H9 (cell line): ENCODE data around the gene TAF4. TPM values are rescaled to one million over a fixed set of nuclear protein-coding genes. Genes with fewer than 3 reads are reported as not detected.
A peak's percentile ranks its signal among the peaks of the same experiment; 100 is the strongest.

Experiments used
- DNase-seq: peaks from one replicate; pipeline ENCODE4 v3.0.0-alpha.2; 2017
- H2AFZ ChIP-seq: one replicate; pipeline ENCODE4 v1.6.1; 2013; ENCODE audit warnings: mild to moderate bottlenecking, low read length, control low read depth, moderate library complexity
- H2AK5ac ChIP-seq: 2 replicates; pipeline ENCODE4 v1.6.1; 2013; ENCODE audit warnings: low read length, control low read depth, mixed read lengths; ENCODE audit not compliant: insufficient read length
- H2BK120ac ChIP-seq: one replicate; pipeline ENCODE4 v1.6.1; 2013; ENCODE audit warnings: low read depth, mild to moderate bottlenecking, low read length, control low read depth, inconsistent platforms; ENCODE audit not compliant: poor library complexity, severe bottlenecking
- H2BK12ac ChIP-seq: 2 replicates; pipeline ENCODE4 v1.6.1; 2013; ENCODE audit warnings: low read length, control low read depth, mixed read lengths, low read depth; ENCODE audit not compliant: insufficient read length
- H2BK15ac ChIP-seq: 2 replicates; pipeline ENCODE4 v1.6.1; 2013; ENCODE audit warnings: low read depth, low read length, control low read depth
- H2BK20ac ChIP-seq: one replicate; pipeline ENCODE4 v1.6.1; 2013; ENCODE audit warnings: low read depth, mild to moderate bottlenecking, low read length, control low read depth, inconsistent platforms; ENCODE audit not compliant: poor library complexity, severe bottlenecking
- H2BK5ac ChIP-seq: 2 replicates; pipeline ENCODE4 v1.6.1; 2013; ENCODE audit warnings: low read length, control low read depth, mixed read lengths; ENCODE audit not compliant: insufficient read length
- H3K14ac ChIP-seq: 2 replicates; pipeline ENCODE4 v1.6.1; 2013; ENCODE audit warnings: low read length, control low read depth; ENCODE audit not compliant: insufficient read depth
- H3K18ac ChIP-seq: 2 replicates; pipeline ENCODE4 v1.6.1; 2013; ENCODE audit warnings: low read depth, mild to moderate bottlenecking, mixed read lengths, low read length, control low read depth; ENCODE audit not compliant: insufficient read length
- H3K23ac ChIP-seq: 2 replicates; pipeline ENCODE4 v1.6.1; 2013; ENCODE audit warnings: low read length, control low read depth, mixed read lengths, low read depth; ENCODE audit not compliant: insufficient read length
- H3K23me2 ChIP-seq: 2 replicates; pipeline ENCODE4 v1.6.1; 2013; ENCODE audit warnings: low read depth, mild to moderate bottlenecking, mixed read lengths, low read length, control low read depth; ENCODE audit not compliant: insufficient read length, poor library complexity, severe bottlenecking
- H3K27ac ChIP-seq: 2 replicates; pipeline ENCODE4 v1.5.1; 2013; ENCODE audit warnings: low read length, control low read depth, mixed read lengths, low read depth; ENCODE audit not compliant: insufficient read length
- H3K27me3 ChIP-seq: 2 replicates; pipeline ENCODE4 v1.6.1; 2013; ENCODE audit warnings: low read length, control low read depth, inconsistent platforms; ENCODE audit not compliant: insufficient read depth
- H3K4ac ChIP-seq: 2 replicates; pipeline ENCODE4 v1.6.1; 2013; ENCODE audit warnings: low read depth, mild to moderate bottlenecking, control low read depth, inconsistent platforms, low read length, moderate library complexity
- H3K4me1 ChIP-seq: 2 replicates; pipeline ENCODE4 v1.6.1; 2013; ENCODE audit warnings: low read length, control low read depth, inconsistent platforms; ENCODE audit not compliant: insufficient read depth
- H3K4me2 ChIP-seq: 2 replicates; pipeline ENCODE4 v1.6.1; 2013; ENCODE audit warnings: low read length, control low read depth, mixed read lengths; ENCODE audit not compliant: insufficient read length, insufficient read depth
- H3K56ac ChIP-seq: 2 replicates; pipeline ENCODE4 v1.6.1; 2013; ENCODE audit warnings: low read depth, mild to moderate bottlenecking, mixed read lengths, low read length, control low read depth; ENCODE audit not compliant: insufficient read length
- H3K79me1 ChIP-seq: 2 replicates; pipeline ENCODE4 v1.6.1; 2013; ENCODE audit warnings: low read depth, mild to moderate bottlenecking, moderate library complexity, low read length, control low read depth, inconsistent platforms; ENCODE audit not compliant: insufficient read depth, poor library complexity, severe bottlenecking
- H3K79me2 ChIP-seq: 2 replicates; pipeline ENCODE4 v1.6.1; 2013; ENCODE audit warnings: low read length, control low read depth, inconsistent platforms; ENCODE audit not compliant: insufficient read depth
- H3K9ac ChIP-seq: 2 replicates; pipeline ENCODE4 v1.6.1; 2013; ENCODE audit warnings: low read length, control low read depth, mixed read lengths; ENCODE audit not compliant: insufficient read length; ENCODE audit errors: extremely low read depth
- H3K9me3 ChIP-seq: one replicate; pipeline ENCODE4 v1.6.1; 2013; ENCODE audit warnings: low read depth, low read length, inconsistent platforms; ENCODE audit not compliant: control insufficient read depth
- H3T11ph ChIP-seq: one replicate; pipeline ENCODE4 v1.6.1; 2013; ENCODE audit warnings: mild to moderate bottlenecking, low read length, control low read depth, inconsistent platforms
- H4K20me1 ChIP-seq: one replicate; pipeline ENCODE4 v1.6.1; 2013; ENCODE audit not compliant: control insufficient read depth, insufficient read length, insufficient read depth
- H4K5ac ChIP-seq: 2 replicates; pipeline ENCODE4 v1.6.1; 2013; ENCODE audit warnings: low read depth, mild to moderate bottlenecking, mixed read lengths, low read length, control low read depth; ENCODE audit not compliant: insufficient read length
- H4K8ac ChIP-seq: replicated peaks from 2 replicates; pipeline ENCODE4 v1.6.1; 2013; ENCODE audit warnings: low read length, control low read depth, mixed read lengths, low read depth; ENCODE audit not compliant: insufficient read length
- H4K91ac ChIP-seq: 2 replicates; pipeline ENCODE4 v1.6.1; 2013; ENCODE audit warnings: low read depth, mild to moderate bottlenecking, moderate library complexity, mixed read lengths, low read length, control low read depth; ENCODE audit not compliant: insufficient read length
- H3K27ac Mint-ChIP-seq, 3 experiments: 2 replicates in 2 of 3; 3 replicates in 1 of 3; pipeline ENCODE4 v1.8.0; 2020 to 2021; ENCODE audit warnings: mixed read lengths in 3 of 3, mild to moderate bottlenecking in 1 of 3, moderate library complexity in 1 of 3
- H3K27me3 Mint-ChIP-seq: 2 replicates; pipeline ENCODE4 v1.8.0; 2021; ENCODE audit warnings: low read depth, mild to moderate bottlenecking, moderate library complexity, mixed read lengths
- H3K36me3 Mint-ChIP-seq, 3 experiments: 2 replicates in 2 of 3; 3 replicates in 1 of 3; pipeline ENCODE4 v1.8.0; 2020 to 2021; ENCODE audit warnings: low read depth in 3 of 3, mixed read lengths in 3 of 3; ENCODE audit not compliant: insufficient read depth in 1 of 3
- H3K4me1 Mint-ChIP-seq, 2 experiments: 2 replicates each; pipeline ENCODE4 v1.8.0; 2020; ENCODE audit warnings: mixed read lengths in 2 of 2
- H3K4me3 Mint-ChIP-seq, 2 experiments: 2 replicates in 1 of 2; 3 replicates in 1 of 2; pipeline ENCODE4 v1.8.0; 2020 to 2021; ENCODE audit warnings: mild to moderate bottlenecking in 2 of 2, mixed read lengths in 2 of 2, moderate library complexity in 1 of 2
- H3K9me3 Mint-ChIP-seq, 2 experiments: 2 replicates in 1 of 2; 3 replicates in 1 of 2; pipeline ENCODE4 v1.8.0; 2020; ENCODE audit warnings: mild to moderate bottlenecking in 2 of 2, mixed read lengths in 2 of 2, moderate library complexity in 1 of 2
- CTCF ChIP-seq: fragments of 200-600 bp; sonication (generic); conservative IDR thresholded peaks from 3 replicates; pipeline ENCODE4 v1.8.0; 2021; ENCODE audit warnings: antibody characterized with exemption, mild to moderate bottlenecking
- WGBS: extraction: QIAGEN DNeasy Blood & Tissue Kit; methylation state at CpG from one replicate; pipeline ENCODE4 v1.1.7; 2013; ENCODE audit warnings: missing lambda C conversion rate, low lambda C conversion rate, mixed read lengths; ENCODE audit not compliant: insufficient read length; ENCODE audit errors: extremely low coverage; 5-methylcytosine and 5-hydroxymethylcytosine counted together
- total RNA-seq: library from RNA; stranded (reverse); gene quantifications from 2 replicates; pipeline ENCODE4 v1.2.1, GENCODE V29; 2021

The TAF4 gene
- total RNA-seq, 1 experiment from 2014 or later: 30.8 TPM

DNA sequence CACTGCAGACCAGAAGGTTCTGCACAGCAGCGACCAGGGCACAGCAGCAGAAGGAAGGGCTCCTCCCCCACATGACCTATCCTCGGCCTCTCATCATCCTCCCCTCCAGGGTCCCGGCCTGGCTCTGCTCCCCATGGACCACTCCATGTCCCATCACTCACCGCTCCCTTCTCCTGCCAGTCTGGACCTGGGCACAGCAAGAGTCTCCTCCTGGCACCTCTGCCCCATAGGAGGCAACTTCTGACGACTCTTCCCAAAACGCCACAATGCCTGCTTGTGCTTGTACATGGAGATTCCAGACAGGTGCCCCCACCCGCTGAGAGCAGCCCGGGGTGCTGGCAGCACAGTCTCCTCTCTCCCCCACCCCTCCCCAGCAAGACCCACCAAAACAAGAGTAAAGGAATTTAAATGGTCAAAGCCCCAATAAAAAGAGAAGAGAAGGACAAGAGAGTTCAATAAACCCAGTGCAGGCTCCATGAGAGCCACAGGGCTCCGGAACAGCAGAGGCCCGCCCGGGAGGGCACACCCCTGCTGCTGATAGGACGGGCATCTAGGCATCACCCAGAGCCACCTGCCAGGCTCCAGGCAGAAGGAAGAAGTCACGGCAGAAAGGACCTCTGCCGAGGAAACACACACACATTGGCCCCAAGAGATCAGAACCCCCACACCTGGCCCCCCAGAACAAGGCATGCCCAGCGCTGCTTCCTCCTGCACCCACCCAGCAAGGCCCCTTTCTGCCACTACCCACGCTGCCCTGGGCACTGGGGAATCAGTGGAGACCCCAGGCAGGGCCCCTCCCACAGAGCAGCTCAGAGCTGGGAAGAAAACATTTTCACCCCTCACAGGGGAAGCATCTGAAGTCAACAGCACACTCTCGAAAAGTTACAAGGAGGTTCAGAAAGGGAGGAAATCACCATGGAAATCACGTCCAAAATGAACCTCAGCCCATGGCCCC, 15.2 kb downstream of the TAF4 start:
- H3K18ac ChIP-seq: no peak overlapping the region
- H3K79me2 ChIP-seq: peaks cover 52% of the 10 kb centered on the region; the same call in 1 of the 2 replicates
- H3T11ph ChIP-seq: no peak overlapping the region
- no peak overlapping the region for H2BK5ac ChIP-seq
- H2BK120ac ChIP-seq: no peak overlapping the region
- no peaks in the 10 kb centered on the region for H3K27me3 ChIP-seq
- no peak overlapping the region for H3K4me2 ChIP-seq
- no peak for TF ChIP-seq CTCF
- H3K56ac ChIP-seq: no peak overlapping the region
- no peak overlapping the region for H2BK20ac ChIP-seq
- peak overlapping the region; percentile 68 to 84 (median 78); a peak in 5 of 7 replicates for H3K27ac Mint-ChIP-seq
- H3K4me1 ChIP-seq: no peaks in the 10 kb centered on the region; the same call in 1 of the 2 replicates
- H2AK5ac ChIP-seq: no peak overlapping the region
- H3K9ac ChIP-seq: no peak overlapping the region
- no peak overlapping the region for H3K27ac ChIP-seq
- peaks cover 7% of the 10 kb centered on the region for H4K20me1 ChIP-seq
- no peak overlapping the region for H4K91ac ChIP-seq
- H3K9me3 ChIP-seq: no peaks in the 10 kb centered on the region
- H3K23ac ChIP-seq: no peak overlapping the region
- no peak overlapping the region for H2AFZ ChIP-seq
- DNase-seq: no peak
- peaks cover 0 to under 1% of the 10 kb centered on the region in 2 experiments; a peak in 2 of 5 replicates for H3K9me3 Mint-ChIP-seq
- H4K5ac ChIP-seq: no peak overlapping the region
- H3K14ac ChIP-seq: peak overlapping the region; percentile 8; the same call in 1 of the 2 replicates
- WGBS: no CpG with 5 or more reads among the region's 18 CpGs
- H3K4ac ChIP-seq: no peak overlapping the region
- H2BK15ac ChIP-seq: no peak overlapping the region
- no peak overlapping the region for H2BK12ac ChIP-seq
- H3K4me1 Mint-ChIP-seq: peaks cover 59 to 64% of the 10 kb centered on the region in 2 experiments
- peaks cover 2% of the 10 kb centered on the region for H3K79me1 ChIP-seq
- no peaks in the 10 kb centered on the region for H3K23me2 ChIP-seq
- H4K8ac ChIP-seq: no peak overlapping the region
- peaks cover 15 to 21% (median 20%) of the 10 kb centered on the region in 3 experiments for H3K36me3 Mint-ChIP-seq
- H3K27me3 Mint-ChIP-seq: no peaks in the 10 kb centered on the region; the same call in 1 of the 2 replicates
- peak overlapping the region in 1 of 2 experiments; percentile 12; a peak in 1 of 5 replicates for H3K4me3 Mint-ChIP-seq
